Suprapubic skin (tissue), 4 donors: Measurements from ENCODE around the gene USP11.

Experiments used
- CTCF ChIP-seq, 2 donors: fragments of 200-600 bp in 1 of 2; fragments of 450-650 bp in 1 of 2; sonication (generic) in 1 of 2; IDR thresholded peaks; one replicate each; pipeline ENCODE4 v1.5.1; 2016 to 2019; ENCODE audit warnings: antibody characterized with exemption in 2 of 2, mild to moderate bottlenecking in 1 of 2, moderate library complexity in 1 of 2
- POLR2A ChIP-seq, 2 donors: fragments of 450-650 bp; IDR thresholded peaks; one replicate each; pipeline ENCODE4 v1.6.1; 2017; ENCODE audit warnings: antibody characterized with exemption in 2 of 2, mild to moderate bottlenecking in 2 of 2, moderate library complexity in 2 of 2
- POLR2AphosphoS5 ChIP-seq, 3 donors: sonication (generic); formaldehyde crosslinking; IDR thresholded peaks; one replicate each; pipeline ENCODE4 v1.6.1; 2017; ENCODE audit warnings: antibody characterized with exemption in 3 of 3

GRCh38 chrX:47247999-47248320 lies 15.2 kb downstream of the USP11 start:
- TF ChIP-seq CTCF (IDR thresholded peaks at IDR 0.05) (no peak), POLR2A (IDR thresholded peaks at IDR 0.05) (no peak), POLR2AphosphoS5 (IDR thresholded peaks at IDR 0.05) (no peak)
